ENCODE results near the gene MYH6.
"Not testable (repeated sequence)": the region's sequence is repeated elsewhere in the genome, so short reads cannot be mapped to it uniquely, and the experiment has no call there.

MYH6 gene

GRCh38 chr14:23419646-23420045 lies 11.6 kb upstream of the MYH6 start:
- H3K36me3 ChIP-seq (ENCODE audit: insufficient read depth, low read length); H3K4me3 ChIP-seq (ENCODE audit: low read length); H3K4me1 ChIP-seq (ENCODE audit: control insufficient read depth, insufficient read depth, low read length); H3K9ac ChIP-seq (ENCODE audit: low read depth, low read length); H3K4me2 ChIP-seq (ENCODE audit: low read length); H3K9me3 ChIP-seq (replicated peaks; ENCODE audit: low read length): not testable (repeated sequence)
- H3K27me3 ChIP-seq (ENCODE audit: control insufficient read depth, insufficient read depth, low read length), result peaks cover 30% of the 10 kb centered on the region

GRCh38 chr14:23418021-23418420 lies 9.9 kb upstream of the MYH6 start:
- no peaks in the 10 kb centered on the region for H3K9me3 ChIP-seq (replicated peaks; ENCODE audit: low read length)
- H3K4me2 ChIP-seq (ENCODE audit: low read length), result no peak overlapping the region
- no peak overlapping the region for H3K9ac ChIP-seq (ENCODE audit: low read depth, low read length)
- no peak overlapping the region for H3K4me3 ChIP-seq (ENCODE audit: low read length)
- H3K4me1 ChIP-seq (ENCODE audit: control insufficient read depth, insufficient read depth, low read length), result no peaks in the 10 kb centered on the region
- H3K36me3 ChIP-seq (ENCODE audit: insufficient read depth, low read length), result no peaks in the 10 kb centered on the region
- peaks cover 32% of the 10 kb centered on the region for H3K27me3 ChIP-seq (ENCODE audit: control insufficient read depth, insufficient read depth, low read length)

GRCh38 chr14:23417269-23417668 lies 9.2 kb upstream of the MYH6 start:
- H3K4me3 ChIP-seq (ENCODE audit: low read length); H3K4me1 ChIP-seq (ENCODE audit: control insufficient read depth, insufficient read depth, low read length); H3K4me2 ChIP-seq (ENCODE audit: low read length); H3K9ac ChIP-seq (ENCODE audit: low read depth, low read length); H3K9me3 ChIP-seq (replicated peaks; ENCODE audit: low read length); H3K36me3 ChIP-seq (ENCODE audit: insufficient read depth, low read length): not testable (repeated sequence)
- H3K27me3 ChIP-seq (ENCODE audit: control insufficient read depth, insufficient read depth, low read length), result peaks cover 35% of the 10 kb centered on the region

- no peak overlapping the region for H3K4me3 ChIP-seq (ENCODE audit: low read length)
- no peaks in the 10 kb centered on the region for H3K36me3 ChIP-seq (ENCODE audit: insufficient read depth, low read length)
- peaks cover 35% of the 10 kb centered on the region for H3K27me3 ChIP-seq (ENCODE audit: control insufficient read depth, insufficient read depth, low read length)
- no peaks in the 10 kb centered on the region for H3K9me3 ChIP-seq (replicated peaks; ENCODE audit: low read length)
- H3K4me1 ChIP-seq (ENCODE audit: control insufficient read depth, insufficient read depth, low read length), result no peaks in the 10 kb centered on the region
- H3K4me2 ChIP-seq (ENCODE audit: low read length), result no peak overlapping the region
- H3K9ac ChIP-seq (ENCODE audit: low read depth, low read length), result no peak overlapping the region
Observed at GRCh38 chr14:23416801-23417200, 8.7 kb upstream of the MYH6 start.

- no peak overlapping the region for H3K4me2 ChIP-seq (ENCODE audit: low read length)
- H3K36me3 ChIP-seq (ENCODE audit: insufficient read depth, low read length), result no peaks in the 10 kb centered on the region
- no peaks in the 10 kb centered on the region for H3K4me1 ChIP-seq (ENCODE audit: control insufficient read depth, insufficient read depth, low read length)
- H3K27me3 ChIP-seq (ENCODE audit: control insufficient read depth, insufficient read depth, low read length), result peaks cover 31% of the 10 kb centered on the region
- H3K9me3 ChIP-seq (replicated peaks; ENCODE audit: low read length), result no peaks in the 10 kb centered on the region
- no peak overlapping the region for H3K4me3 ChIP-seq (ENCODE audit: low read length)
- no peak overlapping the region for H3K9ac ChIP-seq (ENCODE audit: low read depth, low read length)
Observed at GRCh38 chr14:23415821-23416778, 8.0 kb upstream of the MYH6 start.

- Histone ChIP-seq H3K27me3 (ENCODE audit: control insufficient read depth, insufficient read depth, low read length) (peaks cover 24% of the 10 kb centered on the region), H3K9ac (ENCODE audit: low read depth, low read length) (no peak overlapping the region), H3K4me3 (ENCODE audit: low read length) (no peak overlapping the region), H3K4me1 (ENCODE audit: control insufficient read depth, insufficient read depth, low read length) (no peaks in the 10 kb centered on the region), H3K36me3 (ENCODE audit: insufficient read depth, low read length) (no peaks in the 10 kb centered on the region), H3K4me2 (ENCODE audit: low read length) (no peak overlapping the region), H3K9me3 (replicated peaks; ENCODE audit: low read length) (no peaks in the 10 kb centered on the region)
Observed at GRCh38 chr14:23414906-23415820, 7.1 kb upstream of the MYH6 start.

- Histone ChIP-seq H3K4me2 (ENCODE audit: low read length) (no peak overlapping the region), H3K9me3 (replicated peaks; ENCODE audit: low read length) (no peaks in the 10 kb centered on the region), H3K36me3 (ENCODE audit: insufficient read depth, low read length) (no peaks in the 10 kb centered on the region)
Observed at GRCh38 chr14:23414254-23414653, 6.2 kb upstream of the MYH6 start.

GRCh38 chr14:23413681-23414080 lies 5.6 kb upstream of the MYH6 start:
- peaks cover 21% of the 10 kb centered on the region for H3K27me3 ChIP-seq (ENCODE audit: control insufficient read depth, insufficient read depth, low read length)
- H3K9ac ChIP-seq (ENCODE audit: low read depth, low read length), result no peak overlapping the region
- H3K4me1 ChIP-seq (ENCODE audit: control insufficient read depth, insufficient read depth, low read length), result no peaks in the 10 kb centered on the region
- H3K4me2 ChIP-seq (ENCODE audit: low read length), result no peak overlapping the region
- no peak overlapping the region for H3K4me3 ChIP-seq (ENCODE audit: low read length)
- no peaks in the 10 kb centered on the region for H3K9me3 ChIP-seq (replicated peaks; ENCODE audit: low read length)
- H3K36me3 ChIP-seq (ENCODE audit: insufficient read depth, low read length), result no peaks in the 10 kb centered on the region

More at GRCh38 chr14:23414254-23414653, 6.2 kb upstream of the MYH6 start:
- no peak overlapping the region for H3K9ac ChIP-seq (ENCODE audit: low read depth, low read length)
- peaks cover 23% of the 10 kb centered on the region for H3K27me3 ChIP-seq (ENCODE audit: control insufficient read depth, insufficient read depth, low read length)
- no peak overlapping the region for H3K4me3 ChIP-seq (ENCODE audit: low read length)
- H3K4me1 ChIP-seq (ENCODE audit: control insufficient read depth, insufficient read depth, low read length), result no peaks in the 10 kb centered on the region

GRCh38 chr14:23411563-23412525 lies 3.8 kb upstream of the MYH6 start:
- Histone ChIP-seq H3K4me1 (ENCODE audit: control insufficient read depth, insufficient read depth, low read length) (no peaks in the 10 kb centered on the region), H3K4me3 (ENCODE audit: low read length) (no peak overlapping the region), H3K9me3 (replicated peaks; ENCODE audit: low read length) (no peaks in the 10 kb centered on the region), H3K4me2 (ENCODE audit: low read length) (no peak overlapping the region), H3K27me3 (ENCODE audit: control insufficient read depth, insufficient read depth, low read length) (peaks cover 36% of the 10 kb centered on the region), H3K9ac (ENCODE audit: low read depth, low read length) (no peak overlapping the region), H3K36me3 (ENCODE audit: insufficient read depth, low read length) (no peaks in the 10 kb centered on the region)

- H3K9ac ChIP-seq (ENCODE audit: low read depth, low read length), result no peak overlapping the region
- H3K27me3 ChIP-seq (ENCODE audit: control insufficient read depth, insufficient read depth, low read length), result peaks cover 38% of the 10 kb centered on the region
- no peak overlapping the region for H3K4me3 ChIP-seq (ENCODE audit: low read length)
- no peaks in the 10 kb centered on the region for H3K4me1 ChIP-seq (ENCODE audit: control insufficient read depth, insufficient read depth, low read length)
- H3K36me3 ChIP-seq (ENCODE audit: insufficient read depth, low read length), result no peaks in the 10 kb centered on the region
- no peaks in the 10 kb centered on the region for H3K9me3 ChIP-seq (replicated peaks; ENCODE audit: low read length)
- no peak overlapping the region for H3K4me2 ChIP-seq (ENCODE audit: low read length)
Observed at GRCh38 chr14:23409966-23410635, 2.0 kb upstream of the MYH6 start.
